Progenitor cell of endocrine pancreas (in vitro differentiated cells): ENCODE measurements around the gene RFX2. TPM values are rescaled to one million over a fixed set of nuclear protein-coding genes. Genes with fewer than 3 reads are reported as not detected.

Experiments used
- DNase-seq: peaks from one replicate; pipeline ENCODE4 v3.0.0; 2021; ENCODE audit warnings: low spot score; ENCODE audit not compliant: unreplicated experiment
- H3K27ac Mint-ChIP-seq: 2 replicates; pipeline ENCODE4 v1.8.0; 2021; ENCODE audit warnings: mild to moderate bottlenecking, moderate library complexity, mixed read lengths
- H3K27me3 Mint-ChIP-seq: 2 replicates; pipeline ENCODE4 v1.8.0; 2021; ENCODE audit warnings: mixed read lengths
- H3K36me3 Mint-ChIP-seq: 2 replicates; pipeline ENCODE4 v1.8.0; 2022; ENCODE audit warnings: mixed read lengths; ENCODE audit not compliant: insufficient read depth
- H3K4me1 Mint-ChIP-seq: 2 replicates; pipeline ENCODE4 v1.8.0; 2021; ENCODE audit warnings: low read depth, mixed read lengths
- H3K4me3 Mint-ChIP-seq: 2 replicates; pipeline ENCODE4 v1.8.0; 2021; ENCODE audit warnings: low read depth, mild to moderate bottlenecking, moderate library complexity, mixed read lengths
- H3K9me3 Mint-ChIP-seq: 2 replicates; pipeline ENCODE4 v1.8.0; 2021; ENCODE audit warnings: low read depth, mixed read lengths
- total RNA-seq: library from RNA; stranded (reverse); gene quantifications from 2 replicates; pipeline ENCODE4 v1.2.1, GENCODE V29; 2021
- TF ChIP-seq, protein P1 (sequence below): fragments of 200-600 bp; sonication (generic); IDR thresholded peaks from one replicate; pipeline ENCODE4 v1.5.0; 2021; ENCODE audit warnings: antibody characterized with exemption, mild to moderate bottlenecking; ENCODE audit not compliant: unreplicated experiment

The RFX2 gene
- total RNA-seq, 1 donor from 2014 or later = 24.2 TPM

DNA sequence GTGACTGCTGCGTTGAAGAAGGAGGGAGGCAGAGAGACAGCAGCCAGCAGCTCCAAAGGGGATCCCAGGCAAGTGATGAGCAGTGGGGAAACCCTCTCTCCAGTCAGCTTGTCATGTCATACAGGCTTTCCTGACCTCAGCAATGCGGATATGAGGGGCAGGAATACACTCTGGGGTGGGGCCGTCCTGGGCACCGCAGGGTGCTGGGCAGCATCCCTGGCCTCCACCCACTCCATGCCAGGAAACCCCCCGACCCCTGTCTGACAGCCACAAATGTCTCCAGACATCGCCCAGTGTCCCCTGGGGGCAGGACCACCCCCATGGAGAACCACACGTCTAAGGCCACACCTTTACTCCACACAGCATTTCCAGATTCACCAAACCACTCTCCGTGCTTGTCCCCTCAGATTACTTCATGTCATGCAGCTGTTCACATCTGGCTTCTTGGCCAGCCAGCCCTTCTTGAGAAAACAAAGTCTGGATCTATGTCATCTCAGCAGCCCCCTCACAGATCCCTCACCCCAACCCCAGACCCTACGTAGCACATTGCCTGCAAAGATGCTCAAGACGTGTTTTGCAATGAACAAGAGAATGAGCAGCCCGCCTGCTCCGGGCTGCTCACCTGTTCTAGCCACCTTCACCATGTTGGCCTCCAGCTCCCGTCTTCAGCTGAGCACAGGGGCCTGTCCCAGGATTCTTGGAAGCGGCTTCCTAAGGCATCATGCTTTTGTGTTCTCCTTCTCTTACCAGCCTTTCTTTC, 46.5 kb downstream of the RFX2 start:
- H3K9me3 Mint-ChIP-seq = peaks cover 3% of the 10 kb centered on the region
- TF ChIP-seq, protein P1, sequence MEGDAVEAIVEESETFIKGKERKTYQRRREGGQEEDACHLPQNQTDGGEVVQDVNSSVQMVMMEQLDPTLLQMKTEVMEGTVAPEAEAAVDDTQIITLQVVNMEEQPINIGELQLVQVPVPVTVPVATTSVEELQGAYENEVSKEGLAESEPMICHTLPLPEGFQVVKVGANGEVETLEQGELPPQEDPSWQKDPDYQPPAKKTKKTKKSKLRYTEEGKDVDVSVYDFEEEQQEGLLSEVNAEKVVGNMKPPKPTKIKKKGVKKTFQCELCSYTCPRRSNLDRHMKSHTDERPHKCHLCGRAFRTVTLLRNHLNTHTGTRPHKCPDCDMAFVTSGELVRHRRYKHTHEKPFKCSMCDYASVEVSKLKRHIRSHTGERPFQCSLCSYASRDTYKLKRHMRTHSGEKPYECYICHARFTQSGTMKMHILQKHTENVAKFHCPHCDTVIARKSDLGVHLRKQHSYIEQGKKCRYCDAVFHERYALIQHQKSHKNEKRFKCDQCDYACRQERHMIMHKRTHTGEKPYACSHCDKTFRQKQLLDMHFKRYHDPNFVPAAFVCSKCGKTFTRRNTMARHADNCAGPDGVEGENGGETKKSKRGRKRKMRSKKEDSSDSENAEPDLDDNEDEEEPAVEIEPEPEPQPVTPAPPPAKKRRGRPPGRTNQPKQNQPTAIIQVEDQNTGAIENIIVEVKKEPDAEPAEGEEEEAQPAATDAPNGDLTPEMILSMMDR = no peak
- peaks cover 15% of the 10 kb centered on the region for H3K36me3 Mint-ChIP-seq
- no peaks in the 10 kb centered on the region for H3K27me3 Mint-ChIP-seq
- DNase-seq = no peak
- no peak overlapping the region for H3K27ac Mint-ChIP-seq
- H3K4me3 Mint-ChIP-seq = no peak overlapping the region
- peaks cover 60% of the 10 kb centered on the region for H3K4me1 Mint-ChIP-seq

DNA sequence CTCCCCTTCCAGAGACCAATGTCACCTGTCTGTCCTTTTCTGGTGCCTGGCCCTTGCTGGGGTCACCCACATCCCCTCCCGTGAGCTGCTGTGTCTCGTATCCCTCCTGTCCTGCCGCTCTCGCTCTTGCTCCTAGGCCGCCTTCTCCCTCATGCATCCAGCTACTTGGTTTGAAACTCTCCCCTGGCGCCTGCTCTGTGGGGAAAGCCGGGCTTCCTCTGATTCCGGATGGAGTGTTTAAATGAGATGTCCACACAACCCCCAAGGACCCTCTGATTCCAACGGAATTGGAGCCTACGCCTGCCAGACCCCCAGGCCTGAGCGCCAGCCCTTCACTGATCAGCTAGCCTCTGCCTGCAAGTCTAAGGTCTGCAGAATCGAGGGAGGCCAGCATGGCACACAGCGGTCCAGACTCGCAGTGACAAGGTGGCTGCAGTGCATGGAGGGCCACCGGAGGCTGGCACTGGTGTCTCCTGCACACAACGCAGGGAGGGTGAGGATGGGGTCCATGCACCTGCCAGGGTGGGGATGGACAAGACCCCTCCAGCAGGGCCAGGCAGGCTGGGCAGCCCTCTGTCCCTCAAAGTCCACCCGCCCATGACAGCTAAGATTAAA, 47.2 kb downstream of the RFX2 start:
- Mint-ChIP-seq H3K27me3 (no peaks in the 10 kb centered on the region), H3K9me3 (peaks cover 3% of the 10 kb centered on the region), H3K4me3 (no peak overlapping the region), H3K4me1 (peaks cover 53% of the 10 kb centered on the region), H3K27ac (peak overlapping the region; percentile 12), H3K36me3 (peaks cover 15% of the 10 kb centered on the region)
- no peak for DNase-seq
- TF ChIP-seq, protein P1 = no peak

DNA sequence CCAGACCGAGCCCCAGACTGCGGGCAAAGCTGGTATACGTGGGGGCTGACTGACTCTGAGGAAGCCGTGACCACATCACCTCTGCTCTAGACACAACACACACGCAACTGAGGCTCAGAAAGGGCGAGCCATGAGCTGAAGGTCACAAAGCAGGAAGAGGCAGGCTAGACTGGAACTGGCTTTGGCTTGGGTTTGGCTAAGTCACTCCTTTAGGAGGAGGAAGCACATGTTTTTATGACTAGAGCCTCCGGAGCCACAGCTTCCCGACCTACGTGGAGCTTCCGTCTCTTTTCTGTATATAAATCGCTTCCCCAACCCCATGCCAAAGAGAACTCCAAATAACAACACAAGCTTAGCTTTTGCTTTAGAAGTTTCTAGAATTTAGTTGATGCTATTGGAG, 48.0 kb downstream of the RFX2 start:
- no peak overlapping the region for H3K4me3 Mint-ChIP-seq
- TF ChIP-seq, protein P1 = no peak
- peaks cover 15% of the 10 kb centered on the region for H3K36me3 Mint-ChIP-seq
- H3K27me3 Mint-ChIP-seq = no peaks in the 10 kb centered on the region
- peaks cover 52% of the 10 kb centered on the region for H3K4me1 Mint-ChIP-seq
- H3K9me3 Mint-ChIP-seq = peaks cover 3% of the 10 kb centered on the region
- peak overlapping the region; percentile 78 for H3K27ac Mint-ChIP-seq
- no peak for DNase-seq

DNA sequence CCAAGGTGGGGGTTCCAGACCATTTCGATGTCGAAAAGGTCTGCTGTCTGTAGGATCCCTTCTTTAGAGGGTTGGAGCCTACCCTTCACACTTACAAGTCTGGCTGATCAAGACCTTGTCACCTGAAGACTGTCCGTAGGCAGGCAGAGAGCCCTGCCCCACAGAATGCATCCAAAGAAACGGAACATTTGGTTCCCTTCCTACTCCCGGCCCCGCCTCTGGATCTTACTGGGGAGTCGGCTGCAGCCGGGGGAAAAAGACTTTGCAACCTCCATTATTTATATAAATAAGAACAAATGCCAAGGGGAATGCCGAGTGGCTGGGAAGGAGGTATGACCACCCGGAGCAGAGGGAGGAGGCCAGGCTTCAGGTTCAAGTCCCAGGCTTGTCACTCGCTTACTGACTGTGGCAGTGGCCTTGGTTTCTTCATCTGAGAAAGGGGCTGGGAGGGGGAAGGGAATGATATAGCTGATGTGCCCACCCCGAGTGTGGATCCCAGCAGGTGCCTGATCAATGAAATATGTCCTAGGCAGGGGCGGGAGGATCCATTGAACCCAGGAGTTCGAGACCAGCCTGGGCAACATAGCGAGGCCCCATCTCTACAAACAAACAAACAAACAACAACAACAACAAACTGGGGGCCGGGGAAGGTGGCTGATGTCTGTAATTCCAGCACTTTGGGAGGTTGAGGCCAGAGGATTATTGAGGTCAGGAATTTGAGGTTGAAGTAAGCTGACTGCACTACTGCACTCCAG, 48.7 kb downstream of the RFX2 start:
- Mint-ChIP-seq H3K27me3 (no peaks in the 10 kb centered on the region), H3K9me3 (peaks cover 3% of the 10 kb centered on the region), H3K4me1 (peaks cover 52% of the 10 kb centered on the region), H3K4me3 (no peak overlapping the region), H3K36me3 (peaks cover 15% of the 10 kb centered on the region), H3K27ac (peak overlapping the region; percentile 78)
- TF ChIP-seq, protein P1 = no peak
- DNase-seq = no peak

DNA sequence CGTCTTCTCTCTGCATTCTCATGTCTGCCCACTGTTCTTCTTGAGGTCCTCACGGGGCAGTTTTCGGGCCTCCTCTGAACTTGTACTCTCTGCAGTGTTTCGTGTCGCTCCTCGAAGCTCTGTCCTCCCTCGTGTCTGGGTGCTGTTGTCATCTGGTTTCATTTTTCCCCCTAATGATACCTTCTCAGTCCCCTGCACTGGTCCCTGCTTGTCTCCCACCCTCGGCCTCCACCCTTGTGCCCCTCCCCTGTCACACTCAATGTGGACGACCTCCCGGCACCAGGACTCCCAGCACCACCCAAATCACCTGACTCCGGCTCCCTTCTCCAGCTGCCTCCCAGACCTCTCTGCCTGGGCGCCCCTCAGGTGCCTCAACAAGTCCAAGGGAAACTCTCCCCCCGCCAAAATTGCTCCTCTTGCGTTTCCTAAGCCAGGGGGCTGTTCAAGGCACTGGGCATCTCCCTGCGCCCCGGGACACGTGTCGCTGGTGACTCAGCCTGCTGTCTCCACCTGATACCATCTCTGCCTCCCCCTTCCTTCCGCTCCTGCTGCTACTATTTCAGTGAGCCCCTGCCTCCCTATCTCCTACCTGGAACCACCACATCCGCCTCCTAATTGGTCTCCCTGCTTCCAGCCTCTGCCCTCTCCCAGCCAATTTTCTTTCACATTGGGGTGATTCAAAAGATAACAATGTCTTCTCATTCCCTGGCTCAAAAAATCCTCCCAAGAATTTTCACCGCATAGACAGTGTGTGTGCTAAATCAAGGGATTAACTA, 49.5 kb downstream of the RFX2 start:
- H3K9me3 Mint-ChIP-seq = peaks cover 3% of the 10 kb centered on the region
- TF ChIP-seq, protein P1 = no peak
- no peak for DNase-seq
- peak overlapping the region; percentile 15 for H3K27ac Mint-ChIP-seq
- H3K4me1 Mint-ChIP-seq = peaks cover 52% of the 10 kb centered on the region
- H3K4me3 Mint-ChIP-seq = no peak overlapping the region
- no peaks in the 10 kb centered on the region for H3K27me3 Mint-ChIP-seq
- H3K36me3 Mint-ChIP-seq = peaks cover 15% of the 10 kb centered on the region
